KOPT-K1 (cell line): ENCODE data around the gene SPRYD4.
A peak's percentile ranks its signal among the peaks of the same experiment; 100 is the strongest.

Experiments
- H3K27ac ChIP-seq: fragments of 200-600 bp; sonication (generic); 2 replicates; pipeline ENCODE4 v1.5.1; 2016; ENCODE audit warnings: antibody characterized with exemption, mild to moderate bottlenecking, low read depth, low read length; ENCODE audit not compliant: poor library complexity, severe bottlenecking
- H3K36me3 ChIP-seq: fragments of 200-600 bp; sonication (generic); 2 replicates; pipeline ENCODE4 v1.5.1; 2017; ENCODE audit warnings: antibody characterized with exemption, mild to moderate bottlenecking, low read length, moderate library complexity; ENCODE audit not compliant: insufficient read depth
- H3K9me3 ChIP-seq: fragments of 200-600 bp; sonication (generic); 2 replicates; pipeline ENCODE4 v1.5.1; 2017; ENCODE audit warnings: antibody characterized with exemption, low read length, mild to moderate bottlenecking; ENCODE audit not compliant: insufficient read depth, poor library complexity, severe bottlenecking

Gene SPRYD4

DNA sequence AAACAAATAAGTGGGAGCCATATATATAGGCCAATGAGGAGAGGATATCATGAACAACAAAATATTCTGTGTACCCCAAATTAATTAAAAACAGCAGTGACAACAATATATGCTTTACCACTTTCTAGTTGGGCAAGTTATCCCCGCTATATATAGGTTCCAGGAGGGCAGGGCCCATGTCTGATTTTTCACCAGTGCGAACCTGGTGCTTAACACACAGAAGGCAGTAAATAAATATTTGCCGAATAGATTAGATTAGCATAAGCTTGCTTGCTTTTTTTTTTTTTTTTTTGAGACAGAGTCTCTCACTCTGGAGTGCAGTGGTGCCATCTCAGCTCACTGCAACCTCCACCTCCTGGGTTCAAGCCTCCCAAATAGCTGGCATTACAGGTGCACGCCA is 10.6 kb upstream of the SPRYD4 start:
- Histone ChIP-seq H3K9me3 (no peaks in the 10 kb centered on the region), H3K36me3 (no peaks in the 10 kb centered on the region), H3K27ac (no peak overlapping the region)

DNA sequence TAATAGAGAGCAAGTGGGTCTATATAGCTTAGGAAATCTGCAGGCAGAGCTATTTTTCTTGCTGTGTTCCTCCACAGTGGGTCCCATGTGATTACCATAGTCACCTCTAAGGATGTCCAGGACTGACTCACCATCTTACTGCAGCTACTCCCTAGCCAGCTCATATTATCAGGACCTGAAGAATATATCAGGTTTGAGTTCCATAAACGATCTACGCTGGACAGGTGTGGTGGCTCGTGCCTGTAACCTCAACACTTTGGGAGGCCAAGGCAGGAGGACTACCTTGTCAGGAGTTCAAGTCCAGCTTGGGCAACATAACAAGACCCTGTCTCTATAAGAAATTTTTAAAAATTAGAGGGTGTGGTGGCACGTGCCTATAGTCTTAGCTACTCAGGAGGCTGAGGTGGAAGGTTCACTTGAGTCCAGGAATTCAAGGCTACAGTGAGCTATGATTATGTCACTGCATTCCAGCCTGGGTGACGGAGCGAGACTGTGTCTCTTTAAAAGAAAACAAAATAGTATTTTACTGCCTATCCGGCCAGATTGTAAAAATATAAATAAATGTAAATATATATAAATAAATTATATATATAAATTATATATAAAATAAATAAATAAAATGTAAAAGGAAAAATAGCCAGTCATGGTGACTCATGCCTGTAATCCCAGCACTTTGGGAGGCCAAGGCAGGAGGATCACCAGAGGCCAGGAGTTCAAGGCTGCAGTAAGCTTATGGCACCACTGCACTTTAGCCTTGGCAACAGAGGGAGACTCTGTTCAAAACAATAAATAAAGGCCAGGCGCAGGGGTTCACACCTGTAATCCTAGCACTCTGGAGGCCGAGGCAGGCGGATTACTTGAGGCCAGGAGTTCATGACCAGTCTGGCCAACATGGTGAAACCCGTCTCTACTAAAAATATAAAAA is 6.9 kb upstream of the SPRYD4 start:
- Histone ChIP-seq H3K27ac (no peak overlapping the region), H3K36me3 (no peaks in the 10 kb centered on the region), H3K9me3 (no peaks in the 10 kb centered on the region)

DNA sequence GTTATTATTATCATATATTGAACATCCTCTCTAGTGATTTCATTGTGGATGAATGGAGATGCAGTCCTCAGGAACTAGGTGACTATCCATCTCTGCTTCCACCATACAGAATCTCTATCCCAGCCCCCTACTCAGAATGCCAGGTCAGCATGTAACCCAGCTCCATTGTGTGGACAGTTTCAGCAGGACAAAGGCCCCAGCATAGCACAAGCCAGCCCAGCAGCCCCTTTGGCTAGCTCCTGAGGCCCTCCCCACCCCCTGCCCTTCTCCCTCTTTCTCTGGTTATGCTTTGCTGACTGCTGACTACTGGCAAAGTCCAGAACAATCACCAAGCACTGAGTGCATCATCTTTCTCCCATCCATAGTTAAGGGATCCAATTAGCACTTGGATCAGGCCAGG is 5.8 kb upstream of the SPRYD4 start:
- Histone ChIP-seq H3K9me3 (no peaks in the 10 kb centered on the region), H3K36me3 (no peaks in the 10 kb centered on the region), H3K27ac (no peak overlapping the region)

DNA sequence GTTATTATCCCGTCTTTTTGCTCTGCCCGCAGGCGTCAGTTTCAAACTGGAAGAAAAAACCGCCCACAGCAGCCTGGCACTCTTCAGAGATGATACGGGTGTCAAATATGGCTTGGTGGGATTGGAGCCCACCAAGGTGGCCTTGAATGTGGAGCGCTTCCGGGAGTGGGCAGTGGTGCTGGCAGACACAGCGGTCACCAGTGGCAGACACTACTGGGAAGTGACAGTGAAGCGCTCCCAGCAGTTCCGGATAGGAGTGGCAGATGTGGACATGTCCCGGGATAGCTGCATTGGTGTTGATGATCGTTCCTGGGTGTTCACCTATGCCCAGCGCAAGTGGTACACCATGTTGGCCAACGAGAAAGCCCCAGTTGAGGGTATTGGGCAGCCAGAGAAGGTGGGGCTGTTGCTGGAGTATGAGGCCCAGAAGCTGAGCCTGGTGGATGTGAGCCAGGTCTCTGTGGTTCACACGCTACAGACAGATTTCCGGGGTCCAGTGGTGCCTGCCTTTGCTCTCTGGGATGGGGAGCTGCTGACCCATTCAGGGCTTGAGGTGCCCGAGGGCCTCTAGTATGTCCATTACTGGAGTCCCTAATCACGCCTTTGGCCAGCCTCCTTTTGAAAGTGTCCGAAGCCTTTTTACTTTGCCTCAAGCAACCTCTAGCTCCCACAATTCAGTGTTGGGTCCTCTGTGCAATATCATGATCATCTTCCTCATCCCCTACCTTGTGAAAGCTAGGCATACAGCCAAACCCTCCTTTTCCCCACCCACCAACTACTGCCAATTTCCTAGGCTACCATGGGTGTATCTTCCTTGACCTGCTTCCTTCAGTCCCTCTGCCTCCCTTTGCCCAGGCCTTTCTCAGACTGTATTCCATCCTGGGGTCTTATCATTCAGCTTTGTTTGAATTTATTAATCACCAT is 891 bp downstream of the SPRYD4 start:
- Histone ChIP-seq H3K36me3 (peaks cover 44% of the 10 kb centered on the region), H3K27ac (peak overlapping the region; percentile 91), H3K9me3 (no peaks in the 10 kb centered on the region)

DNA sequence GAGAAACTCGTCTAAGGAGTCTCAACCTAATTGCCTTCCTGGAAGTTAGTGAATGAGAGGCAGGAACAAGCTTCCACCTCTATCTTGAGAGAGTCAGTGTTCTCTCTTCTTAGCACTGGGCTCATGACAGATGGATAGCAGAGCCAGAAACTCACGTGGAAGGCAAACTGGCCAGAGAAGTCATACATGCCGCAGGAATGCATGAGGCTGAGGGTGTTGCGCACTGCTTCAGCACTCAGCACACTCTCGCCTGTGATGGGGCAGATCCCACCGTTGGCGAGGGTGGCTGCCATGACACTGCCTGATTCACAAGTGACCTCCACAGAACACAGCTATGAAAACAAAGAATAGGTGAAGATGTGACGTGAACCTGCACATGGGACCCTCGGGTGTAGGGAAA is 6.0 kb downstream of the SPRYD4 start:
- H3K9me3 ChIP-seq: no peaks in the 10 kb centered on the region

DNA sequence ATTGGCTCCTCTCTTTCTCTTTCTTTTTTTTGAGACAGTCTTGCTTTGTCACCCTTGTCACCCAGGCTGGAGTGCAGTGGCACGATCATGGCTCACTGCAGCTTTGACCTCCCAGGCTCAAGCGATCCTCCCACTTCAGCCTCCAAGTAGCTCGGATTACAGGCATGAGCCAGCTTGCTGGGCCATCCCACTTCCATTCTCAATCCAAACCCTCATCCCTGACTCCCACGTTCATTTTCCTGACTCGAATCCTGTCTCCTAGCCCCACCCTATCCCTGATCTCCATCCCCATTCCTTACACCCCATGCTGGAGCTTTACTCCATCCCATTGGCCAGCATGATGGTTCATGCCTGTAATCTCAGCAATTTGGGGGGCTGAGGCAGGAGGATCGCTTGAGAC is 7.8 kb downstream of the SPRYD4 start:
- Histone ChIP-seq H3K9me3 (no peaks in the 10 kb centered on the region), H3K36me3 (peaks cover 25% of the 10 kb centered on the region), H3K27ac (no peak overlapping the region)

More for the DNA sequence above, 6.0 kb downstream of the SPRYD4 start:
- H3K36me3 ChIP-seq: peaks cover 43% of the 10 kb centered on the region
- no peak overlapping the region for H3K27ac ChIP-seq

DNA sequence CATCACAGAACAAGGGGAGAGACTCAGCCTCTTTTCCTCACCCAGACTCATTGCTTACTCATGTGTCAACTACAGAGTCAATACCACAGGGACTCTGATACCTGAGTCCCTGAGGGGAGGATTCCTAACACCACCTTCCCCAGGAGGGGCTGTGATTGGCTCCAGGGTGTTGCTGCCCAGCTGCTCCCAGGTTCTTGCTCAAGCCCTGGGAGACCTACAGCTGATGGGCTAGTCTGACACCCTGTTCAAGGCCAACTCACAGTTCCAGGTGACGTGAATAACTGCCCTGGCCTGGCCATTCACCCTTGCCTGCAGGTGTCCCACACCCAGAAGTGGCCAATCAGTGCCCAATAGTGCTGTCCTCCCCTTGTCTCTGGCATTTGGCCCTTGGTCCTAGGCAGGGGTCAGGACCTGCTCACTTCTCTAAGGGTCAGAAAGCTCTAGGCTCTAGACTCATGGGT is 8.6 kb downstream of the SPRYD4 start:
- no peak overlapping the region for H3K27ac ChIP-seq
- no peaks in the 10 kb centered on the region for H3K9me3 ChIP-seq
- H3K36me3 ChIP-seq: peaks cover 17% of the 10 kb centered on the region; the same call in 1 of the 2 replicates

DNA sequence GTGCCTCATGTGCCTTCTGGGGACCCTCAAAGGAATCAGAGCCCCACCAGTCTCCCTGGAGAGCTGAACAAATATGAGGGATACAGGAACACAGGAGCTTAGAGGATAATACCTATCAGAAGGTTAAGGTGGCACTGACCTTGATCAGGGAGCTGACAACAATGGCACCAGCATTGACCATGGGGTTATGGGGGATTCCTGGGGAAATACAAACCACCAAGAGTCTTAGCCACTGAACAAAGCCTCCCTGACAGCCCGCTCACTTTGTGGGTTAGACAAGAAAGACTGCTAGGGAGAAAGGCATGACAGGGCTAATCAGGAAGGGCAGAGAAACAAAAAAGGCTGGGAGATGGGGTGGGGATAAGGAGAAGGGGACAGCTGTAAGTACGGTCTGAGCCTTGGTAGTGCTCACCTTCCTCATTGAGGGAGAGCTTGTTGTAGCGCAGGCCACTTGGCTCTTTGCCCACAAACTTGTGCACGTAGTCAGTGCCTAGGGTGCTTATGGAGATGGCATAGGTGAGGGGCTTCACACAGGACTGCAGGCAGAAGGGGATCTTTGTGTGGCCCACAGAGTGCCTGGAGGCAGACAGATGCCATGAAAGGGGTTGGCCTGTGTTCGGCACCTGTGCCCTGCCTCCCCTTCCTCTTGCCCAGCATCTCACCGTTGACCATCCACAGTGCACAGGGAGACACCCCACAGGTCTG is 9.3 kb downstream of the SPRYD4 start:
- H3K36me3 ChIP-seq: peaks cover 11% of the 10 kb centered on the region; the same call in 1 of the 2 replicates
- H3K9me3 ChIP-seq: no peaks in the 10 kb centered on the region
- no peak overlapping the region for H3K27ac ChIP-seq

DNA sequence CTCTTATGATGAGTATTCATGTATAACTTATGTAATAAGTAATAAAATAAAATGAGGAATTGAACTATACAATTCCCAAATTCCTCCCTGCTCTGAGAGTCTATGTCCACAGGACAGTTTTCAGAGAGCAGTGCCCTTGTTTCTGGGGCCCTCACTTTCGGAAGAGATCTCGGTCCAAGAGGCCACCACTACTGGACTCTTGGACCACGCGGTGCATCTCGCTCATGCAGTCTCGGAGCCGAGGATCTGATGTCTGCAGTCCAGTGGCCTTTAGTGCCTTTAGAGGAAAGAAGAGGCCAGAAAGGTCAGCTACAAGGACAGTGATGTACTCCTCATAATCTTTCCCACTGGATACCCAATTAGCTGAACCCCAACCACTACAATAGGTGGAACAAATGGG is 11.2 kb downstream of the SPRYD4 start:
- no peak overlapping the region for H3K27ac ChIP-seq

DNA sequence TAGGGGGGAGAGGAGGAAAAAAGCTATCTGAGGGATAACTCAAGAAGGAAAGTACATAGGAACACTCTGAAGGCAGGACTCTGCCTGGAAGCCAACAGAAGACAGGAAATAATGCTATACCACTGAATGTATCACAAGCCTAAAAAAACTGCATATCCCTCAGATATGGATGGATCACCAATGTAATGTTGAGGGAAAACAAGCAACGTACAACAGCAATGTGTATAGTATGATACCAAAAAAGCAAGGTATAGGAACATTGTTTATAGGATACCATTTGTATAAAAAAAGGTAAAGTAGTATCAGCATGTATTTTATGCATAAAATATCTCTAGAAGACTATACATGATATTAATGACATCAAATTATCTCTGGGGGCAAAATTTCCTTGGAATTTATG is 16.2 kb downstream of the SPRYD4 start:
- no peak overlapping the region for H3K27ac ChIP-seq
- no peaks in the 10 kb centered on the region for H3K36me3 ChIP-seq
- H3K9me3 ChIP-seq: no peaks in the 10 kb centered on the region

More for the DNA sequence above, 11.2 kb downstream of the SPRYD4 start:
- Histone ChIP-seq H3K36me3 (no peaks in the 10 kb centered on the region), H3K9me3 (no peaks in the 10 kb centered on the region)

DNA sequence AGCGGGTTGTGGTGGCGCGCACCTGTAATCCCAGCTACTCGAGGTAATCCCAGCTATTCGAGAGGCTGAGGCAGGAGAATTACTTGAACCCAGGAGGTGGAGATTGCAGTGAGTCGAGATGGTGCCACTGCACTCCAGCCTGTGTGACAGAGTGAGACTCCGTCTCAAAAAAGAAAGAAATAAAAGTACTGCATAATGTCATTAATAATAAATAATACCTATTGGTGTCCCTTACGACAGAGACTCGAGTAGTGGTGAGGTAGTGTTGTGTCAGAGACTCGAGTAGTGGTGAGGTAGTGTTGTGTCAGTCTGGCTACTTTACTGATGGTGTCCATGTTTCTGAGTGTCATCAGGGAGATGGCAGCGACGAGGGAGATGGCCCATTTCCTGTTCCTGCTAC is 18.3 kb downstream of the SPRYD4 start:
- no peaks in the 10 kb centered on the region for H3K9me3 ChIP-seq
- no peak overlapping the region for H3K27ac ChIP-seq
- no peaks in the 10 kb centered on the region for H3K36me3 ChIP-seq

DNA sequence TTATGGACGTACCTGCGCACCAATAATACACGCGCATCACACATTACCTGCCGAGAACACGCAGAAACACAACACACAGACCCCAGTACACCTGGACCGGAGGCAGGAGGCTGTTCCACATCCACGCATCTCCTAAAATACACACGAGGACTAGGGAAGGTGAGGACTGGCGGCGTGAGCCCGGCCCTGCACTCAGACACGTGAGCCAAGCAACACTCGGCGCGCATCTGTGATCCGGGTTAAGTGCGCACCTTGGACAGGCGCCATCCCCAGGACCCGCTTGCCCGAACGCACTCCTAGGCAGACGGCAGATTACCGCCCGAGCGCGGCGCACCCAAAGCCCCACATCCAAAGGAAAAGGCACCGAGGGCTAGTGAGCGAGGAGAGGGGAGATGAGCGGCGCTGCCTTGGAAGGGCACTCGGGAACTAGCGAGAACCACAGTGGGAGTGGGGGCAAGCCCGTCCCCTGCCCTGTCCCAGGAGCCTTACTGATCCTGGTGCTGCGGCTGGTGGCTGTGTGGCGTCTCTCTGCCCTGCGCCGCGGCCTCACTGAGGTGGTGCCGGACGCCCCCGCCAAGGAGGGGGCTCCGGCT is 19.2 kb downstream of the SPRYD4 start:
- Histone ChIP-seq H3K36me3 (no peaks in the 10 kb centered on the region), H3K9me3 (no peaks in the 10 kb centered on the region), H3K27ac (no peak overlapping the region)

DNA sequence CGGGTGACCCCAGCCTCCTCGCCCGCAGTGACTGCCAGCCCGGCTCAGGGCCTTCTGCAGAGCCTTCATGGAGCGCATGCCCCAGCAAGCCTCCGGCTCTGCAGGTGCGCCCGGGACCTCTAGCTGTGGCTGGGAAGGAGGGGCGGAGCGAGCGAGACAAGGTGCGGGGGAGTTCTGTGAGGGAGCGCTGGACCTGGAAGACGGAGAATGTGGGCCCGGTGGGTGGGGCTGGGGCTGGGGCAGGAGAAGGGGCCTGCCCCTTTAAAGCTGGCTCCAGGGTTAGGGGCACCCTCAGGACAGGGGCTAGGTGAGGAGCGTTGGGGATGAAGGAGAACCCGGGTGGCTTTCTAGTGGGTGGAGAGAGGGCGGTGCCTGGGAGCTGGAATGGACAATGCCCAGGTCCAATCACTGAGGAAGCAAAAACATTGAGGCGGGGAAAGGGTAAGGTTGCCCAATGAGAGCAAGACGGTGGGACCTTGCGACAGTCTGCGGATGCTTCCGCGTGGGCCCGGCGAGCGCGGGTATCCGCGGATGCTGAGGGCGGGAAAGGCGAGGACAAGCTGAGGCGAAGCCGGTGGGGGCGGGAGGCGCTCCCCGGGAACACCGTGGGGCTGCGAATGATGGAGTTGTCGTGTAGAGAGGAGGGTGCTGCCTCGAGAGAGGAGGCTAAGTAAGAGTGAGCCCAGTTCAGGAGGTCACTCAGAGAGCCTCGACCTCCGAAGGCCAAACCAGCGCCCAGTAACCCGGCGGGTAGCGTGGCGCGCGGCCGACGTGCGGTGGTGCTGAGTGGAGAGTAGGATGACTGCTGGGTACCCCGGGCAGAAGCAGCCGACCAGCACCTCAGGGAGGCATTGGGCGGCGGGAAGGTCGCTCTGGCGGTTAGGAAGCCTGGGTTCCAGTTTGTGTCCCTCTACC is 19.9 kb downstream of the SPRYD4 start, which contains the start of gene GLS2:
GLS2 (minus strand) TSS at position 121 of the 915 bp plus-strand sequence; CDS start at position 78, 43 bp downstream.
- Histone ChIP-seq H3K36me3 (no peaks in the 10 kb centered on the region), H3K27ac (no peak within 1 kb of the TSS), H3K9me3 (no peaks in the 10 kb centered on the region)
